ENCODE measurements around the gene SEMG1. TPM values are rescaled to one million over a fixed set of nuclear protein-coding genes. Genes with fewer than 3 reads are reported as not detected.

SEMG1 gene
- not detected for total RNA-seq
- not detected for polyA plus RNA-seq
- long read RNA-seq, donor 1 = 0 reads
- long read RNA-seq, donor 2 = 0 reads
- long read RNA-seq, donor 3 = 0 reads
- long read RNA-seq, donor 4 = 0 reads
- long read RNA-seq, donor 5 = 0 reads
- long read RNA-seq, donor 6 = 0 reads
- long read RNA-seq, donor 7 = 0 reads
- long read RNA-seq, donor 8 = 0 reads
- long read RNA-seq, donor 9 = 0 reads
- long read RNA-seq, donor 10 = 0 reads

GRCh38 chr20:45206725-45207124 is at the start of gene SEMG1:
Gene SEMG1, plus strand, starts transcription at chr20:45207033. Its CDS starts 21 bp downstream, at chr20:45207054.
- intact Hi-C loops (cut with DNase I; ENCODE audit: low total_unique reads) = no loop called here
- WGBS, 5 donors = 9 to 41% (median 16%) methylated on average over 1 of the region's 1 CpG
- Histone ChIP-seq H3K27ac (no peak within 1 kb of the TSS), H3K4me3 (no peak within 1 kb of the TSS), H3K27me3 (peaks cover 0 to 20% (median 0%) of the 10 kb centered on the region in 3 donors), H3K36me3 (no peaks in the 10 kb centered on the region), H3K4me1 (no peaks in the 10 kb centered on the region), H3K9me3 (peaks cover 0 to 6% (median 3%) of the 10 kb centered on the region in 4 donors)
- TF ChIP-seq CTCF (IDR thresholded peaks at IDR 0.05) = no peak
- no peak for TF ChIP-seq POLR2A (IDR thresholded peaks at IDR 0.05)
- TF ChIP-seq EP300 (IDR thresholded peaks at IDR 0.05) = no peak
- no peak for TF ChIP-seq POLR2AphosphoS5 (IDR thresholded peaks at IDR 0.05)
- no peak for DNase-seq

- DNase-seq = peak in 1 of 2 donors; percentile 30
- peaks cover 0 to 13% (median 3%) of the 10 kb centered on the region in 3 donors for H3K27me3 ChIP-seq
- no peaks in the 10 kb centered on the region for H3K36me3 ChIP-seq
- H3K4me1 ChIP-seq = no peaks in the 10 kb centered on the region
- 14 to 23% (median 18%) methylated on average over 1 of the region's 1 CpG for whole genome bisulfite sequencing, 5 donors
- no peak overlapping the region for H3K4me3 ChIP-seq
- TF ChIP-seq POLR2AphosphoS5 (IDR thresholded peaks at IDR 0.05) (no peak), CTCF (IDR thresholded peaks at IDR 0.05) (no peak), EP300 (IDR thresholded peaks at IDR 0.05) (no peak), POLR2A (IDR thresholded peaks at IDR 0.05) (no peak)
- H3K27ac ChIP-seq = no peak overlapping the region
- peaks cover 0 to 43% (median 30%) of the 10 kb centered on the region in 4 donors for H3K9me3 ChIP-seq
- intact Hi-C loops (cut with DNase I; ENCODE audit: low total_unique reads) = no loop called here
Observed at GRCh38 chr20:45157962-45158361, 48.9 kb upstream of the SEMG1 start.

GRCh38 chr20:45163083-45163803 is 43.6 kb upstream of the SEMG1 start:
- no peak for TF ChIP-seq POLR2A (IDR thresholded peaks at IDR 0.05)
- TF ChIP-seq EP300 (IDR thresholded peaks at IDR 0.05) = no peak
- TF ChIP-seq POLR2AphosphoS5 (IDR thresholded peaks at IDR 0.05) = no peak
- TF ChIP-seq CTCF (IDR thresholded peaks at IDR 0.05) = no peak
- 32 to 77% (median 59%) methylated on average over 1 of the region's 1 CpG for WGBS, 5 donors
- no peak for DNase-seq
- Histone ChIP-seq H3K9me3 (peaks cover 2 to 55% (median 43%) of the 10 kb centered on the region in 4 donors), H3K4me1 (no peaks in the 10 kb centered on the region), H3K27me3 (peaks cover 0 to 7% (median 0%) of the 10 kb centered on the region in 3 donors), H3K36me3 (no peaks in the 10 kb centered on the region), H3K4me3 (no peak overlapping the region), H3K27ac (no peak overlapping the region)
- intact Hi-C loops (cut with DNase I; ENCODE audit: low total_unique reads) = no loop called here

- no peak overlapping the region for H3K4me3 ChIP-seq
- no peak overlapping the region for H3K27ac ChIP-seq
- H3K9me3 ChIP-seq = peaks cover 2 to 45% (median 33%) of the 10 kb centered on the region in 4 donors
- H3K36me3 ChIP-seq = no peaks in the 10 kb centered on the region
- 64 to 94% (median 82%) methylated on average over 1 of the region's 1 CpG for WGBS, 5 donors
- H3K4me1 ChIP-seq = no peaks in the 10 kb centered on the region
- TF ChIP-seq POLR2AphosphoS5 (IDR thresholded peaks at IDR 0.05) (no peak), CTCF (IDR thresholded peaks at IDR 0.05) (no peak), EP300 (IDR thresholded peaks at IDR 0.05) (no peak), POLR2A (IDR thresholded peaks at IDR 0.05) (no peak)
- no peak for DNase-seq
- H3K27me3 ChIP-seq = peaks cover 0 to 7% (median 0%) of the 10 kb centered on the region in 3 donors
- intact Hi-C loops (cut with DNase I; ENCODE audit: low total_unique reads) = no loop called here
Observed at GRCh38 chr20:45164906-45165305, 41.9 kb upstream of the SEMG1 start.
